Spleen (tissue), 7 donors: Measurements from ENCODE around the gene MAP2.

Source experiments
- POLR2A ChIP-seq, 3 donors: fragments of 450-650 bp; IDR thresholded peaks; one replicate each; pipeline ENCODE4 v1.5.1; 2017; ENCODE audit warnings: antibody characterized with exemption in 3 of 3, mild to moderate bottlenecking in 1 of 3
- TF ChIP-seq, protein P1 (sequence below), 11 experiments: fragments of 200-600 bp in 7 of 11; fragments of 450-650 bp in 4 of 11; sonication (generic) in 4 of 11; IDR thresholded peaks in 8 of 11; conservative IDR thresholded peaks in 3 of 11; 1 replicate in 7 of 11; 2 replicates in 4 of 11; pipeline versions ENCODE4 v1.4.0 to v1.8.0; 2016 to 2021; ENCODE audit warnings: antibody characterized with exemption in 11 of 11, inconsistent platforms in 4 of 11, mild to moderate bottlenecking in 1 of 11
- donor health status: DM: no; HTN: no; CAD: no; lungs with moderate emphysema.
- donor health status: DM: no; HTN: no; CAD: no.
- donor health status: DM: no; HTN: no; CAD: no.

DNA sequence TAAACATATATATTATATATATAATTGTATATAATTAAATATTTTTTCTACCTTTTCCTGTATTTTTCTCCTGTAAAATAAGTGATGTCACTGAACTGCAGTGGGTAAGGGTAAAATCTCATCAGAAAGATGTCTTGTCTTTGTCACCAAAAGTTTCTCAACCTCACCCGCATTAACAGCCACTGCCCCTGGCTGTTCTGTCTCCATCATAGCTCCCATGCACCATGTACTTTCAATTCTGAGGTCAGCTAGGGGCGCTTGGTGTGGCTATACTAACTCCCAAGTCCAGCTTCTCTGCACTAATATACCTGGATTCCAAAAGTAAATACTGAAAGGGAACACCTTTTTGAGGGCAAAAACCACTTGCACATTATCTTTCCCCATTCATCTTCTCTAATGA, 46.6 kb downstream of the MAP2 start:
- TF ChIP-seq POLR2A (IDR thresholded peaks at IDR 0.05) = no peak
- TF ChIP-seq, protein P1, sequence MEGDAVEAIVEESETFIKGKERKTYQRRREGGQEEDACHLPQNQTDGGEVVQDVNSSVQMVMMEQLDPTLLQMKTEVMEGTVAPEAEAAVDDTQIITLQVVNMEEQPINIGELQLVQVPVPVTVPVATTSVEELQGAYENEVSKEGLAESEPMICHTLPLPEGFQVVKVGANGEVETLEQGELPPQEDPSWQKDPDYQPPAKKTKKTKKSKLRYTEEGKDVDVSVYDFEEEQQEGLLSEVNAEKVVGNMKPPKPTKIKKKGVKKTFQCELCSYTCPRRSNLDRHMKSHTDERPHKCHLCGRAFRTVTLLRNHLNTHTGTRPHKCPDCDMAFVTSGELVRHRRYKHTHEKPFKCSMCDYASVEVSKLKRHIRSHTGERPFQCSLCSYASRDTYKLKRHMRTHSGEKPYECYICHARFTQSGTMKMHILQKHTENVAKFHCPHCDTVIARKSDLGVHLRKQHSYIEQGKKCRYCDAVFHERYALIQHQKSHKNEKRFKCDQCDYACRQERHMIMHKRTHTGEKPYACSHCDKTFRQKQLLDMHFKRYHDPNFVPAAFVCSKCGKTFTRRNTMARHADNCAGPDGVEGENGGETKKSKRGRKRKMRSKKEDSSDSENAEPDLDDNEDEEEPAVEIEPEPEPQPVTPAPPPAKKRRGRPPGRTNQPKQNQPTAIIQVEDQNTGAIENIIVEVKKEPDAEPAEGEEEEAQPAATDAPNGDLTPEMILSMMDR (IDR thresholded peaks at IDR 0.05 in 8 of 11, conservative IDR thresholded peaks at IDR 0.05 in 3 of 11) = no peak
